H9 (cell line): ENCODE measurements around the gene DDX51. TPM values are rescaled to one million over a fixed set of nuclear protein-coding genes. Genes with fewer than 3 reads are reported as not detected.

ENCODE experiments used
- DNase-seq: peaks from one replicate; pipeline ENCODE4 v3.0.0-alpha.2; 2017
- H2AFZ ChIP-seq: one replicate; pipeline ENCODE4 v1.6.1; 2013; ENCODE audit warnings: mild to moderate bottlenecking, low read length, control low read depth, moderate library complexity
- H2AK5ac ChIP-seq: 2 replicates; pipeline ENCODE4 v1.6.1; 2013; ENCODE audit warnings: low read length, control low read depth, mixed read lengths; ENCODE audit not compliant: insufficient read length
- H2BK120ac ChIP-seq: one replicate; pipeline ENCODE4 v1.6.1; 2013; ENCODE audit warnings: low read depth, mild to moderate bottlenecking, low read length, control low read depth, inconsistent platforms; ENCODE audit not compliant: poor library complexity, severe bottlenecking
- H2BK12ac ChIP-seq: 2 replicates; pipeline ENCODE4 v1.6.1; 2013; ENCODE audit warnings: low read length, control low read depth, mixed read lengths, low read depth; ENCODE audit not compliant: insufficient read length
- H2BK15ac ChIP-seq: 2 replicates; pipeline ENCODE4 v1.6.1; 2013; ENCODE audit warnings: low read depth, low read length, control low read depth
- H2BK20ac ChIP-seq: one replicate; pipeline ENCODE4 v1.6.1; 2013; ENCODE audit warnings: low read depth, mild to moderate bottlenecking, low read length, control low read depth, inconsistent platforms; ENCODE audit not compliant: poor library complexity, severe bottlenecking
- H2BK5ac ChIP-seq: 2 replicates; pipeline ENCODE4 v1.6.1; 2013; ENCODE audit warnings: low read length, control low read depth, mixed read lengths; ENCODE audit not compliant: insufficient read length
- H3K14ac ChIP-seq: 2 replicates; pipeline ENCODE4 v1.6.1; 2013; ENCODE audit warnings: low read length, control low read depth; ENCODE audit not compliant: insufficient read depth
- H3K18ac ChIP-seq: 2 replicates; pipeline ENCODE4 v1.6.1; 2013; ENCODE audit warnings: low read depth, mild to moderate bottlenecking, mixed read lengths, low read length, control low read depth; ENCODE audit not compliant: insufficient read length
- H3K23ac ChIP-seq: 2 replicates; pipeline ENCODE4 v1.6.1; 2013; ENCODE audit warnings: low read length, control low read depth, mixed read lengths, low read depth; ENCODE audit not compliant: insufficient read length
- H3K23me2 ChIP-seq: 2 replicates; pipeline ENCODE4 v1.6.1; 2013; ENCODE audit warnings: low read depth, mild to moderate bottlenecking, mixed read lengths, low read length, control low read depth; ENCODE audit not compliant: insufficient read length, poor library complexity, severe bottlenecking
- H3K27ac ChIP-seq: 2 replicates; pipeline ENCODE4 v1.5.1; 2013; ENCODE audit warnings: low read length, control low read depth, mixed read lengths, low read depth; ENCODE audit not compliant: insufficient read length
- H3K27me3 ChIP-seq: 2 replicates; pipeline ENCODE4 v1.6.1; 2013; ENCODE audit warnings: low read length, control low read depth, inconsistent platforms; ENCODE audit not compliant: insufficient read depth
- H3K4ac ChIP-seq: 2 replicates; pipeline ENCODE4 v1.6.1; 2013; ENCODE audit warnings: low read depth, mild to moderate bottlenecking, control low read depth, inconsistent platforms, low read length, moderate library complexity
- H3K4me1 ChIP-seq: 2 replicates; pipeline ENCODE4 v1.6.1; 2013; ENCODE audit warnings: low read length, control low read depth, inconsistent platforms; ENCODE audit not compliant: insufficient read depth
- H3K4me2 ChIP-seq: 2 replicates; pipeline ENCODE4 v1.6.1; 2013; ENCODE audit warnings: low read length, control low read depth, mixed read lengths; ENCODE audit not compliant: insufficient read length, insufficient read depth
- H3K56ac ChIP-seq: 2 replicates; pipeline ENCODE4 v1.6.1; 2013; ENCODE audit warnings: low read depth, mild to moderate bottlenecking, mixed read lengths, low read length, control low read depth; ENCODE audit not compliant: insufficient read length
- H3K79me1 ChIP-seq: 2 replicates; pipeline ENCODE4 v1.6.1; 2013; ENCODE audit warnings: low read depth, mild to moderate bottlenecking, moderate library complexity, low read length, control low read depth, inconsistent platforms; ENCODE audit not compliant: insufficient read depth, poor library complexity, severe bottlenecking
- H3K79me2 ChIP-seq: 2 replicates; pipeline ENCODE4 v1.6.1; 2013; ENCODE audit warnings: low read length, control low read depth, inconsistent platforms; ENCODE audit not compliant: insufficient read depth
- H3K9ac ChIP-seq: 2 replicates; pipeline ENCODE4 v1.6.1; 2013; ENCODE audit warnings: low read length, control low read depth, mixed read lengths; ENCODE audit not compliant: insufficient read length; ENCODE audit errors: extremely low read depth
- H3K9me3 ChIP-seq: one replicate; pipeline ENCODE4 v1.6.1; 2013; ENCODE audit warnings: low read depth, low read length, inconsistent platforms; ENCODE audit not compliant: control insufficient read depth
- H3T11ph ChIP-seq: one replicate; pipeline ENCODE4 v1.6.1; 2013; ENCODE audit warnings: mild to moderate bottlenecking, low read length, control low read depth, inconsistent platforms
- H4K20me1 ChIP-seq: one replicate; pipeline ENCODE4 v1.6.1; 2013; ENCODE audit not compliant: control insufficient read depth, insufficient read length, insufficient read depth
- H4K5ac ChIP-seq: 2 replicates; pipeline ENCODE4 v1.6.1; 2013; ENCODE audit warnings: low read depth, mild to moderate bottlenecking, mixed read lengths, low read length, control low read depth; ENCODE audit not compliant: insufficient read length
- H4K8ac ChIP-seq: replicated peaks from 2 replicates; pipeline ENCODE4 v1.6.1; 2013; ENCODE audit warnings: low read length, control low read depth, mixed read lengths, low read depth; ENCODE audit not compliant: insufficient read length
- H4K91ac ChIP-seq: 2 replicates; pipeline ENCODE4 v1.6.1; 2013; ENCODE audit warnings: low read depth, mild to moderate bottlenecking, moderate library complexity, mixed read lengths, low read length, control low read depth; ENCODE audit not compliant: insufficient read length
- H3K27ac Mint-ChIP-seq, 3 experiments: 2 replicates in 2 of 3; 3 replicates in 1 of 3; pipeline ENCODE4 v1.8.0; 2020 to 2021; ENCODE audit warnings: mixed read lengths in 3 of 3, mild to moderate bottlenecking in 1 of 3, moderate library complexity in 1 of 3
- H3K27me3 Mint-ChIP-seq: 2 replicates; pipeline ENCODE4 v1.8.0; 2021; ENCODE audit warnings: low read depth, mild to moderate bottlenecking, moderate library complexity, mixed read lengths
- H3K36me3 Mint-ChIP-seq, 3 experiments: 2 replicates in 2 of 3; 3 replicates in 1 of 3; pipeline ENCODE4 v1.8.0; 2020 to 2021; ENCODE audit warnings: low read depth in 3 of 3, mixed read lengths in 3 of 3; ENCODE audit not compliant: insufficient read depth in 1 of 3
- H3K4me1 Mint-ChIP-seq, 2 experiments: 2 replicates each; pipeline ENCODE4 v1.8.0; 2020; ENCODE audit warnings: mixed read lengths in 2 of 2
- H3K4me3 Mint-ChIP-seq, 2 experiments: 2 replicates in 1 of 2; 3 replicates in 1 of 2; pipeline ENCODE4 v1.8.0; 2020 to 2021; ENCODE audit warnings: mild to moderate bottlenecking in 2 of 2, mixed read lengths in 2 of 2, moderate library complexity in 1 of 2
- H3K9me3 Mint-ChIP-seq, 2 experiments: 2 replicates in 1 of 2; 3 replicates in 1 of 2; pipeline ENCODE4 v1.8.0; 2020; ENCODE audit warnings: mild to moderate bottlenecking in 2 of 2, mixed read lengths in 2 of 2, moderate library complexity in 1 of 2
- CTCF ChIP-seq: fragments of 200-600 bp; sonication (generic); conservative IDR thresholded peaks from 3 replicates; pipeline ENCODE4 v1.8.0; 2021; ENCODE audit warnings: antibody characterized with exemption, mild to moderate bottlenecking
- WGBS: extraction: QIAGEN DNeasy Blood & Tissue Kit; methylation state at CpG from one replicate; pipeline ENCODE4 v1.1.7; 2013; ENCODE audit warnings: missing lambda C conversion rate, low lambda C conversion rate, mixed read lengths; ENCODE audit not compliant: insufficient read length; ENCODE audit errors: extremely low coverage; 5-methylcytosine and 5-hydroxymethylcytosine counted together
- total RNA-seq: library from RNA; stranded (reverse); gene quantifications from 2 replicates; pipeline ENCODE4 v1.2.1, GENCODE V29; 2021

Gene DDX51
- total RNA-seq, 1 experiment from 2014 or later, result 37.9 TPM

GRCh38 chr12:132111654-132112304 lies 32.3 kb downstream of the DDX51 start:
- H3K9ac ChIP-seq, result no peak overlapping the region
- H4K91ac ChIP-seq, result no peak overlapping the region
- no peak overlapping the region for H3K27ac Mint-ChIP-seq
- H3K14ac ChIP-seq, result no peak overlapping the region; the same call in 1 of the 2 replicates
- H3K56ac ChIP-seq, result no peak overlapping the region
- no peak overlapping the region for H2AFZ ChIP-seq
- no peak overlapping the region for H3K27ac ChIP-seq
- no peak overlapping the region for H3K18ac ChIP-seq
- TF ChIP-seq CTCF, result no peak
- H3K9me3 ChIP-seq, result no peaks in the 10 kb centered on the region
- no peak overlapping the region for H3K4me2 ChIP-seq
- H4K8ac ChIP-seq, result no peak overlapping the region
- no peak overlapping the region; a peak in 1 of 5 replicates for H3K4me3 Mint-ChIP-seq
- no peak overlapping the region for H3K23ac ChIP-seq
- H2AK5ac ChIP-seq, result no peak overlapping the region
- no peak overlapping the region for H3K4ac ChIP-seq
- no peak overlapping the region for H3T11ph ChIP-seq
- no peaks in the 10 kb centered on the region for H3K79me1 ChIP-seq
- H3K23me2 ChIP-seq, result no peaks in the 10 kb centered on the region
- no peaks in the 10 kb centered on the region for H3K79me2 ChIP-seq
- H4K5ac ChIP-seq, result peak overlapping the region; percentile 55
- H2BK15ac ChIP-seq, result no peak overlapping the region
- H2BK5ac ChIP-seq, result no peak overlapping the region
- H3K27me3 Mint-ChIP-seq, result no peaks in the 10 kb centered on the region
- WGBS, result no CpG with 5 or more reads among the region's 19 CpGs
- H4K20me1 ChIP-seq, result no peaks in the 10 kb centered on the region
- peaks cover 31 to 58% (median 44%) of the 10 kb centered on the region in 3 experiments; a peak in 6 of 7 replicates for H3K36me3 Mint-ChIP-seq
- no peak overlapping the region for H2BK12ac ChIP-seq
- H3K9me3 Mint-ChIP-seq, result no peaks in the 10 kb centered on the region
- no peak overlapping the region for H2BK120ac ChIP-seq
- no peak for DNase-seq
- H3K4me1 ChIP-seq, result no peaks in the 10 kb centered on the region
- H3K4me1 Mint-ChIP-seq, result peaks cover 0 to 12% of the 10 kb centered on the region in 2 experiments; a peak in 3 of 4 replicates
- no peak overlapping the region for H2BK20ac ChIP-seq
- no peaks in the 10 kb centered on the region for H3K27me3 ChIP-seq
